HG02938 (cell line): ENCODE data around the gene ZNF385D.
"Not testable (repeated sequence)": the region's sequence is repeated elsewhere in the genome, so short reads cannot be mapped to it uniquely, and the experiment has no call there.

Source experiments
- ATAC-seq: cut with Tn5 transposase; IDR thresholded peaks from one replicate; pipeline ENCODE4 v1.9.1; 2021; ENCODE audit warnings: mild to moderate bottlenecking, moderate library complexity; ENCODE audit not compliant: unreplicated experiment

ZNF385D gene

DNA sequence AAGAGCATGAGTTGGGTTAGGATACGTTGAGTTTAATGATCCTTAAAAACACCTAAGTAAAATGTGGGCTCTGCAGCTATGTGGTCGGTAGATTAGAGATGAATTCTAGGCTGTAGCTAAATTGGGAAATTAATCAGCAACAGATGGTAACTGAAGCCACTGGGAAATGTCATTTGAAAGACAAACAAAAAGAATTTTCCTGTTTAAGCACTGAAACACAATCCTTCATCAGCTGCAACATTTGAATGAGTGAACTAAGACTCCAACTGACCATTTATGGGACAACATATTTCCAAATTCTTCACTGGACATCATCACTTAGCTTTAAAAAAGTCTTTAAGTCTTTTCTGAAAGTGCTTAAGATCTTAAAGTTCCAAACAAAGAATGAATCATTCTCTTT, 226.9 kb downstream of the ZNF385D start:
- no peak for ATAC-seq

DNA sequence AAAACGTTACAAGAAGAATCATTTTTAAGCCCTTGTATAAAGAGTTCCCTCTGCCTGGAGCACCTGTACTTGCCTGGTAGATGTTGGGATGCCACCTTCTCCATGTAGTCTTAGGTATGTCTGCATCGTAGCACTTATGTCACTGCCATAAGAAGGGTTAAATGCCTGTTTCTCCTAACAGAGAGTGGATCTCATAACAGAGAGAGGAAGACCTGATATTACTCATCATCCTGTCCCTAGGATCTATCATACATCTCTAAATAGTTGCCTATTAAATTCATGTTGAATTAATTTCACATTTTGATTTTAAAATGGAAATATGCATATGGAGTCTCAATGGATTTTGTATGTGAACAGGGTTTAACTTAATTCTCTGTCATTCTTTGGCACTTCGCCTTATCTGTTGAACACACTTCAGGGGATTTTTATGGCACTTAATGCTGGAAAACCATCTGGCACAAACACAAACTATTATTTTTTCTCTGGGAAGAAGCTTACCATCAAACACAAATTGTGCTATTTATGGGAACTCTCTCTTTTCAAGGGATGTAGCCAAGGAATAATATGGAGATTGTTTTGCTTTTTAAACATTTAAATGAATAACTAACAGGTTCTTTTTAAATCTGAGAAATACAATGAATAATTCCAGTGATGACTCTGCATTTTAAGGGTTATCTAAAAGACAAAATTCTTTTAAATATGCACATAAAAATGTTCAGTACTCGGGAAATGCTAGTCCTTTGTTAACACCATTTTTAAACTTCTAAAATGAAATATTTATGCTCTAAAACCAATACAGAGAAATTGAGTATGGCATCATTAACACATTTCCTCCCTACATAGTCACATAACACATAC, 230.7 kb downstream of the ZNF385D start:
- ATAC-seq = no peak

DNA sequence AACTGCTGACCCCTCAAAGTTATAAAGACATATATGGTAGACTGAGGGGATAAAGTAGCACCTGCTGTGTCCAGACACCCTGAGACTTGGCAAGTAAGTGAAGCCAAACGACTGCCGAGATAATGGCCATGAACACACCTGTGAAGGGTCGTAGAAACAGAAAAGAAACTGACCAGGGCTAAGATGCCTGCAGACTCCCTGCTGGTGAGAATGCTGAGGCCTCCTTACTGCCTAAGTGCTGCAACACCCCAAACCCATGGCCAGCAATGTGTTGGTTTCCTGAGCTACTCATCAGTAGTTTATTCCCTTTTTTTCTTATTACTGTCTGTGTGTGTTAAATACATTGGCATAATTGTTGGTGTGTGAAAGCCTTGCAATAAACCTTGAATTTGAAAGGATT, 233.8 kb downstream of the ZNF385D start:
- ATAC-seq = no peak

DNA sequence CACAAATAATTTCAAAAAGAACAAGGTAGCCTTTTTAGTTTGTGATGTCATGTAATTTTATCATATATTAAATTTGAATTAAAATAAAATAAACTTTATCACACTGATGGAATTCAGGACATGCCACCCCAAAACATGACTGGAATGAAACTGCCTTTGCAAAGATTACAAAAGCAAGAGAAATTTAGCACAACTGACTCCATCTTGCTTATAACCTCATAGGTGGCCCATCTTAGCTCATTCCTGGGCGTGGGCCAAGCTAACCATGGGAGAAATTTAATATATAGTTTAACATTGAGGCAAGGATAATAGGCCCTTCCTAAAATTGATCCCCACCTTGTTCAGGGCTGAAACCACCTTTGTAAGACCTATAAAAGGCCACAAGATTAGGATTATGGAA, 235.6 kb downstream of the ZNF385D start:
- no peak for ATAC-seq

DNA sequence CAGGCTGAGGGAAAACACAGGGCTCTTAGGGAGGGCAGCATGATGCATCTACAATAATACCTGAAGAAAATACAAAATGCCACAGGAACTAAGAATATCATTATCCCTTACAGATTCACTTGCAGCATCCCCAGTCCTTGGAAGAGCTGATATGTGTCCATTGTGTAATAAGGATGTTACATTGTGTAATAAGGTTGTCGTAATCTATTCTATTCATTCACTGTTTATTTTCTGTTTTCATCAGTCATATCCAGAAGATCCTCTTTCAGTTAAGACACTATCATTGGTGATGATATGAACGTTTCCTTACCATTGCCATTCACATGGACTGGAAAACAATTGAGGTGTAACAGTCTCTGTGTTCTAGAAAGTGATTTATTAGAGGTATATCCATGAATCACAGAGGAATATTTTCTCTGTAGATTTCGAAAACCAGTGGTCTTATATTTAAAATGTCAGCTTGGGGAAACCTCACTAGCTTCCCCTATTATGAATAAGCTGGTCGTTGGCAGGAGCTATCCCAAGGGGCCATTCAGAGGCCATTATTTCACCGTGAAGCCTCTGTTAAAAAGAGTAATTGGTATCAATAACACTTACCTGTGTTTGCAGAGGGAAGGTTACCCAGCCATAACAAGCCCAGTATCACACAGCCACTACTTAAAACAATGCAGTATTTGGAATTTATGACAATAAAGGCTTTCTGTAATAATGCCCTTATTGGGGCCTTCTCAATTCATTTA, 241.1 kb downstream of the ZNF385D start:
- ATAC-seq = no peak

DNA sequence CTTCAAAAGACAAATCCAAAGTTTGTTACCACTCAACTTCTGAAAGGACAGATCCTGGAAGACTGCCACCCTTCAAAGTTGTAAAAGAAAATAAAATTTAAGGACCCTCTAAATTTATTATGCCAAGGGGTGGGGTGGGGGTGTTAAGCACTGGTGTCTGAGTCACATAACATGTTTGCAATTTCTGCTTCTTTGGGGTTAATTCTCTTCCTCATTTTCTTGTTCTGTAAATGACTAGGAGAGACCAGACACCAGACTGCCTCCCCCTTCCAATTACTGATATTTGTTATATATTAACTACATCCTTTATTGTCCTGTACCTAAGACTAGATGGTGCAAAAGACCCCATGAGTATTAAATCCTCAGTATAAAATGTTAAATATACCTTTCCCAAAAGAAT, 242.8 kb downstream of the ZNF385D start:
- no peak for ATAC-seq

DNA sequence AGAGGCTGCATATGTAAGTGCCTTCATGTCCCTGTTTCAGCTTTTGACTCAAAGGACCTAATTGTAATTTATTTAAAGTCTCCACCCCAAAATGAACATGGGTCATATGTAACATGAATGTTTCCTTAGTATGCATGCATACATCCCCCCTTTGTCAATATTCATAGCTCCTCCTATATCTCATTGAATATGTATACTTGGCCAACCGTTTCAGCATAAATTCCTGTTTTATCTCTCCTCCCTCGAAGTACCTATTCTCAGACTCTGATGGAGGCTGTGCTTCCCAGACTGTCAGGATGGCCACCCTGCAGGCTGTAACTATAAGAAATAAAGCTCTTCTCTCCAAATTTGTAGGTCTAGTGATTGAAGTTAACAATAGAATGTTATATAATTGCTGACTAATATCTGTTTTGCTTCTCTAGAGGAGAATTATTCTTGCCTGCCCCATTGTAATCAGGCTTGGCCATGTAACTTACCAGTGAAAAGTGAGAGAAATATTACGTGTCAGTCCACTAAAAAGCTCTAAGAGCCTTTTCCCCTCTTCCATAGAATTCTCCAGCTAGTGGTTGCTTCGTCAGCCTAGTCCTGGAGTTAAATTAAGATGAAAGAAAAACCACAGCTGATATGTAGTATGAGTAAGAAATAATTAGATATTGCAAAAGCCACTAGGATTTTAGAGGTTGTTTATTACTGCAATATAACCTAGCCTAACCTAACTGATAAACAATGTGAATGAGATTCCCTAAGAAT, 245.1 kb downstream of the ZNF385D start:
- ATAC-seq = no peak

DNA sequence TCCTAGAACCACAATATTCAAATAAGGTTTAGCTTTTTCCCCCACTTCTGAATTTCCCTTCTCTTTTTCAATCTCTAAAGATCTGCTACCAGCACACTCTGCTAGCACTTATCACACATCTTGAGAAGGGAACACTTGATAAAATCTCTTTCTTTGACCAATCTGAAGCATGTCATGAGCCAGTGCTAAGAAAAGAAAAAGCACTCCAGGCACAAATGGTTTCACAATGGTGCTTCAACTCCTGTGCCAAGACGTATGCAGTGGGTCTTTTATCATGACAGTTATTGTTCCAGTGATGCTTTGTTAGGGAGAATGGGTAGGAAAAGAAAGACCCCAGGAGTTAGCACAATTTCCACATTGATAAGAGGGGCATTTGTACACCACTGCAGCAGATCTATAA, 248.4 kb downstream of the ZNF385D start:
- ATAC-seq = no peak

DNA sequence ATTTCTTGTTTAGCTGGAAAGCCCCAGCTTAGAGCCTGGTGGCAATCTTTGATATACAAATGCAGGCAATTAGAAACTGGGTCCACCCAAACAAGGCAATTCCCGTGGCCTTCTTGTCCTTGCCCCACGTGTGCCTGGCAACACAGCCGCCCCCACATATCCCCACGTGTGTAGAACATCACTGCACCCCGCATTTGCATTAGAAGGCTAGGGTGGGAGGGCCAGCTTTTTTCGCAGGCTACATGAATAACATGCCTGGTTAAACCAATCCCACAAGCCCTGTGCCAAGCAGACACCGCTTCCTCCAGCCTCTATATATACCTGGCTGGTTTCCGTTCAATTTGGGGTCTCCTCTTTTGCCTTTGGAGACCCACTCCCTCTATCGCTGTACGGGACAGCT, 250.2 kb downstream of the ZNF385D start:
- no peak for ATAC-seq

DNA sequence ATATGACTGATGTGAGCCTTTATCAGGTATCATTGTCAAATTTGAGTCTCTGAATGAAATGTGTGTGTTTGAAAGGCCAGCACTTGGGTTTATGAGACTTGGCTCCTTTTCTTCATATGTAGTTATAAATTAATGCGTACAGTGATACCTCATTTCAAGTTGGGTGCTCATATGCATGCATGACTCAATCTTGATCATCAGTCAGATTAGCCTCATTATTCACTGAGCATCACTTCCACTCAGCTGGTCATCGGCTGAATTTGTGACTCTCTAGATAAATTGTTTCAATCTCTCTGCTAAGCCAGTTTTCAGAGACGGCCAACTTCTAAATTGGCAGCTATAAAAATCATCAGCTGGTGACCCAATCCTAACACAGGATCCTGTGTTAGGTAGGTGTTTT, 260.3 kb downstream of the ZNF385D start:
- not testable (repeated sequence) for ATAC-seq

DNA sequence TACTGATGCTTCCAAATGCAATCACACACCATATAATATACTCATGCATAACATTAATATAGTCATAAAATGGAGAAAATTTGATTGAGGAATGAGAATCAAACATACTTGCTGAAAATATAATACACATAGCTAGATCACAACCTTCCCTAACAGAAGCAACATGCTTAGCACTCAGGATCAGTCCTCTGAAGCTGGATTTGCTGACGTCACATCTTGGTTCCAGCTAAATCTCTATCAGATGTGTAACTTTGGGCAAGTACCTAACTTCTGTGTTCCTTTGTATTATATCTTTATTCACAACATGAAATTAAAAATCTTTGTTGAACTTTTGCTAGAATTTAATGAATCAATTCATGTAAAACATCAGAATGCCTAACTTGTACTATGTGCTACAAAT, 263.5 kb downstream of the ZNF385D start:
- no peak for ATAC-seq

DNA sequence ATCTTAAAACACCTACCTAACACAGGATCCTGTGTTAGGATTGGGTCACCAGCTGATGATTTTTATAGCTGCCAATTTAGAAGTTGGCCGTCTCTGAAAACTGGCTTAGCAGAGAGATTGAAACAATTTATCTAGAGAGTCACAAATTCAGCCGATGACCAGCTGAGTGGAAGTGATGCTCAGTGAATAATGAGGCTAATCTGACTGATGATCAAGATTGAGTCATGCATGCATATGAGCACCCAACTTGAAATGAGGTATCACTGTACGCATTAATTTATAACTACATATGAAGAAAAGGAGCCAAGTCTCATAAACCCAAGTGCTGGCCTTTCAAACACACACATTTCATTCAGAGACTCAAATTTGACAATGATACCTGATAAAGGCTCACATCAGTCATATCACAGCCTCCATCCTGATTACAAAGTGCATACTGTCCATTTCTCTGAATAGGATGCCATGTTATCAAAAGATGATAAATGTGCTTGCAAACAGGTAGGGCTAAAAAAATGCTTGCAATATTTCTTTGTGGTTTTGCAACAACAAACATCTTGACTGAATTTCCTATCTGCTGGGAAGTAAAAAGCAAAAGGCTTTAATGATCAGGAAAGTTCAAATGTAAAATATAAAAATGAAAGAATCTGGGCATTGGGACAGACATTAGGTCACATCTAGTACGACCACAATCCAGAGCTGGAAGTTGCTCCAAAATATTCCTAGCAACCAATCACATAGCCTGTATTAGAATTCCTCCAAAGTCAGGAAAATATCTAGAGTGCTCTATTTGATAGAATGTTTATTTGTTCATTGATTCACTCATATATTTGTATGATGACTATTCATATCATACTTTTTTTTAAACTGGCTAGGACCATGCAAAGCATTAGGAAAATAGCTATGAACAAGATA, 264.7 kb downstream of the ZNF385D start:
- ATAC-seq = not testable (repeated sequence)

DNA sequence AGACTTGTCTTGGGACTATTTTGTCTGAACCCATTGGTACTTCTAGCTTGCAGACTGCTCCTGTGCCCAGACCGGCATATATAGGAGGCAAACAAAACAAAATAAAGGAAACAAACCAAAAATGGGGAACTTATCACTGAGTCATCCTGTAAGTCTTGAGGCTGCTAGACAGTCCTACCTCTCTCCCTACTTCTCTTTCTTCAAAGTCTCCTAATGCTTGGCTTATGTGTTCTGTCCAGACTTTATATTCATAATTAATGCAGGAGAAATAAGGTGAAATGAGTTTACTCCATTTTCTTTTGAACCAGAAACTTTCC, 266.2 kb downstream of the ZNF385D start:
- ATAC-seq = no peak

DNA sequence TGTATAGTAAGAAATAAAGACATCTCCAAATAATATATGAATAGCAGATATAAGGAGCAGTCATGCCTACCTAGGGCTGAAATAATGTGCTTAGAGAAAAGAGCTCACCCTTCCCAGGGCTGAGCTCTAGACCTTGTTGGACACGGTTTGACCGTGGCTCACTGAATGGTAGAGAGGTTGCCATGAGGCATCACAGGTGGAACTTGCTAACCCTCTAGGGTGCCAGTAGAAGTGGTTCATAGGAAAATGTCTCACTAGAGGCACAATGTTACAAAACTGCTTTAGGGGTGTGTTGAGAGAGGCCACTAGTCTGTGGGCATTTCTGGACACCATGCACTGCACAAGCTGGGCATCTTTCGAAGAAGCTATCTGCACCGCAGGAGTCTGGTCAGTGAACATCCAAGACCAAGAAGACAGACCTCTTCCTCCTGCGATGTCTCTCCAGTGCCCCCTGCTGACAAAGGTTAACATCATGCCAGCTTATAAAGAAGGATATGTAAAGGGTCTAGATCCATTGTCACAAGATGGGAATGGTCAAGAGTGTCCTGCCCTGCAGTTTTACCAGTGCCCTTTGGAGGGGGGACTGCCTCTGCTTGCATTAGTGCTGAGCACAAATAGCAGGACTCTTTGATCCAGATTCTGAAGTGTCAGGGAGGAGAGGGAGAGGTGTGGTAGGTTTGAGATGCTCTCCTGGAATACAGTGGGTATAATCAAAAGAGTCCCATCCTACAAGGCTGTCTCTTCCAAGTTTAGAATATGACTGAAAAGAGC, 266.8 kb downstream of the ZNF385D start:
- no peak for ATAC-seq

DNA sequence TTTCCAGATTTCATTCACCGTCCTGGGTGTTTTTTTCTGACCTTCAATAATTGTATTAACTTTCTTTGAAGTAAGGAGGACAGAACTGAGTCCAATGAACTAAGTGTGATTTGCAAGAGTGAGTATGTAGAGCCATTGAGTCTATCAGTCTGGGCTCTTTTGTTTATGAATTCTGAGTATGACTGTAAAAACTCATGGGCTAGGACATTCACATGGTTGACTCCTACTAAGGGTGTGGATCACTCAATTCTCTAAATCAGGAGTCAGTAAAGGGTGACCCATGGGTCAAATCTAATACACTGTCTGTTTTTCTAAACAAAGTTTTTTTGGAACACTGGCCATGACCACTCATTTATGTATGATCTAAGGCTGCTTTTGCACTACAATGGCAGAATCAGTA, 269.0 kb downstream of the ZNF385D start:
- ATAC-seq = no peak

DNA sequence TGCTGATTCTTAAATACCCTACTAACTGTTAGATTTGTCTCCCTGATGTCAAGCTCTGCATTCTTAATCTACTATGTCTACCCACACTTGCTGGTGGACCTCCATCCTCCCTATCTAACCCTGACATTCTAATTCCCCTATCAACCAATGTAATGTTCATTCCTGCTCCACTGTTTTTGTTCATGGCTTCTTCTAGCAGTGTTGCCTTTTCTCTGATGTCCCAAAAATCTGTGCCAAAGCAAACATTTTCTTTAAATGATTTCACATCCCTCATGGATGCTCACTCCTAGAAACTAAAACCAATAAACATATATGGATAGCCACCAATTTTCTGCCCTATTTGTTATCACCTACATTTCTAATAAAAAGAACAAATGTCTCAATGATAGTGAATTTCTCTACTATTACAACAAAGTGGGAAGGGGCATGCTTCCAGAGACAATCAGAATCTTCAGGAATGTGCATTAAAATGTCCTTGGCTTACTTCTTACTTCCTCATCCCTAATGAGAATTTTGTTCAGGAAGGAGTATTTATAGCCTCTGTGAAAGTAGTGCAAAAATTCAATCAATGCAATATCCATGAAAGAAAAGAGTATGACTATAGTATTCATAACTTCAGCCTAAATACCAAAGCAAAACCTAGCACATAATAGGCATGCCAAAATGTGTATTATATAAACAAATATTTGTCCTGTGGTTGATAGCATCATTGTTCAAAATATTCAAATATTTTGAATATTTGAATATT, 273.3 kb downstream of the ZNF385D start:
- no peak for ATAC-seq

DNA sequence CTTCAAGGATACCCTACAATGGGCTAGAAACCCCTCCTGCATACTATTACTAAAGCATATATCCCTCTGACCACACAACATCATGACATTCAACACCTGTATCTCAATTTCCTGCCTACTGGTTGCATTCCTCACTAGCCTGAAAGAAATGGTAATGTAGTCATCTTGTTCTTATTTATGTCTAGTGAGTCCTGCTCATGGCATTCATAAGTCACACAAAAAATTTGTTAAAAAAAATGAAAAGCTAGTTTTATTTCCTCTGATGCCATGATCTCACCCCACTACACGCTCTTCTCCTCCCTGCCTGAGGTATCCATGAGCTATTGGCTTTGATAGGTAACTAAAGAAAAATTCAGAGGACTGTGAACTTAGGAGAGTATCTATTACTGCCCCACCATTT, 284.5 kb downstream of the ZNF385D start:
- ATAC-seq = no peak

DNA sequence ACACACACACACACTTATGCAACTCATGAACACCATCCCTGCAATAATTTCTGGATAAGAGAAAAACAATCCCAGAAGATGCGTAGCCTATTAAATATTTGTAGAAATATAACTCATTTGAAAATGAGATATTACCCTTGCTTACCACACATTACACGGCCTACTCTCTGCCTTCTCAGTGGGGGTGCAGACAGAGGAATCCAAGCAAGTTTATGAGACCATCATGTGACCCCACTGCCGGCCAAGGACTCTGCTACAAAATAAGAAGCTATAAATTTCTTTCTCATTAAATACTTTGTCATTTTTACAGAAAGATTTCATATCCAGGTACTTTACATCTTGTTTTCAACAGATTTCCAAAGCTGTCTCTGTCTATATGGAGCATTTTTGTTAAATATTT, 286.3 kb downstream of the ZNF385D start:
- ATAC-seq = no peak

DNA sequence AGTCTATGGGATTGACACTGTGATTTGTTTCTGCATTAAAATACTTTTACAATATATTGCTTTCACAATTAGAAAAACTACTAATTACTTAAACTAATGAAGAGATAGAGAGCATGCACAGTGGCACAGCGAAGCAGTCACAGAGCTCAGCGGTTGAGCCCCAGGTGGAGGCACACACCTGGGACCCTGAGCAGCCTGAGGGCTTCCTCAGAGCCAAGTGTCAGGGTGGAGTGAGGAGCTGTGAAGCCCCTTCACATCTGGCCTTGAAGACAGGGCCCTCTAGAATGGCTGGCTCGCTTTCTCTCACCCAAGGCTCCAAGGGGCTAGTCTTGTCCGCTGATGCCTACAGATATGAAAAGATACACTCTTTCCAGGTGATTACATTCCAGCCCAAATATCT, 287.7 kb downstream of the ZNF385D start:
- no peak for ATAC-seq
